GM19455 (cell line): ENCODE data around the gene HAUS5.
"Not testable (repeated sequence)": the region's sequence is repeated elsewhere in the genome, so short reads cannot be mapped to it uniquely, and the experiment has no call there.

ENCODE experiments used
- ATAC-seq: cut with Tn5 transposase; IDR thresholded peaks from one replicate; pipeline ENCODE4 v1.9.1; 2021; ENCODE audit not compliant: unreplicated experiment

HAUS5 gene

GRCh38 chr19:35612559-35613321, at the start of gene HAUS5:
TSS of gene HAUS5 (plus strand) at chr19:35612735. CDS start at chr19:35612795, 60 bp downstream.
- peak; percentile 69 for ATAC-seq

- no peak for ATAC-seq
Observed at GRCh38 chr19:35562776-35563175, 49.8 kb upstream of the HAUS5 start.

- ATAC-seq = no peak
Observed at GRCh38 chr19:35563207-35563829, 49.2 kb upstream of the HAUS5 start, which contains the start of gene ATP4A. TSS of gene ATP4A (minus strand) at chr19:35563658. CDS start at chr19:35563629, 29 bp downstream.

- no peak for ATAC-seq
Observed at GRCh38 chr19:35565016-35565856, 47.3 kb upstream of the HAUS5 start.

- ATAC-seq = no peak
Observed at GRCh38 chr19:35566738-35567137, 45.8 kb upstream of the HAUS5 start.

GRCh38 chr19:35569281-35569781, 43.2 kb upstream of the HAUS5 start:
- no peak for ATAC-seq

- no peak for ATAC-seq
Observed at GRCh38 chr19:35571406-35571965, 41.0 kb upstream of the HAUS5 start.

GRCh38 chr19:35577918-35578317, 34.6 kb upstream of the HAUS5 start:
- no peak for ATAC-seq

- no peak for ATAC-seq
Observed at GRCh38 chr19:35578707-35579106, 33.8 kb upstream of the HAUS5 start.

- ATAC-seq = no peak
Observed at GRCh38 chr19:35582760-35583159, 29.8 kb upstream of the HAUS5 start.

- ATAC-seq = no peak
Observed at GRCh38 chr19:35585848-35586247, 26.7 kb upstream of the HAUS5 start, which contains the start of gene PMIS2. TSS of gene PMIS2 (plus strand) at chr19:35586173. CDS start at chr19:35586260, 87 bp downstream.

- no peak for ATAC-seq
Observed at GRCh38 chr19:35587321-35587720, 25.2 kb upstream of the HAUS5 start.

GRCh38 chr19:35590875-35591274, 21.7 kb upstream of the HAUS5 start:
- no peak for ATAC-seq

GRCh38 chr19:35592226-35592625, 20.3 kb upstream of the HAUS5 start:
- ATAC-seq = no peak

- ATAC-seq = not testable (repeated sequence)
Observed at GRCh38 chr19:35595026-35595425, 17.5 kb upstream of the HAUS5 start.

- ATAC-seq = no peak
Observed at GRCh38 chr19:35595928-35596327, 16.6 kb upstream of the HAUS5 start.

GRCh38 chr19:35596366-35596999, 16.1 kb upstream of the HAUS5 start:
- ATAC-seq = no peak

GRCh38 chr19:35601971-35602370, 10.6 kb upstream of the HAUS5 start:
- ATAC-seq = no peak

GRCh38 chr19:35604436-35604835, 8.1 kb upstream of the HAUS5 start:
- not testable (repeated sequence) for ATAC-seq

- not testable (repeated sequence) for ATAC-seq
Observed at GRCh38 chr19:35607170-35607569, 5.4 kb upstream of the HAUS5 start.
